ENCODE results near the gene MAPK8IP1.

MAPK8IP1 gene

DNA sequence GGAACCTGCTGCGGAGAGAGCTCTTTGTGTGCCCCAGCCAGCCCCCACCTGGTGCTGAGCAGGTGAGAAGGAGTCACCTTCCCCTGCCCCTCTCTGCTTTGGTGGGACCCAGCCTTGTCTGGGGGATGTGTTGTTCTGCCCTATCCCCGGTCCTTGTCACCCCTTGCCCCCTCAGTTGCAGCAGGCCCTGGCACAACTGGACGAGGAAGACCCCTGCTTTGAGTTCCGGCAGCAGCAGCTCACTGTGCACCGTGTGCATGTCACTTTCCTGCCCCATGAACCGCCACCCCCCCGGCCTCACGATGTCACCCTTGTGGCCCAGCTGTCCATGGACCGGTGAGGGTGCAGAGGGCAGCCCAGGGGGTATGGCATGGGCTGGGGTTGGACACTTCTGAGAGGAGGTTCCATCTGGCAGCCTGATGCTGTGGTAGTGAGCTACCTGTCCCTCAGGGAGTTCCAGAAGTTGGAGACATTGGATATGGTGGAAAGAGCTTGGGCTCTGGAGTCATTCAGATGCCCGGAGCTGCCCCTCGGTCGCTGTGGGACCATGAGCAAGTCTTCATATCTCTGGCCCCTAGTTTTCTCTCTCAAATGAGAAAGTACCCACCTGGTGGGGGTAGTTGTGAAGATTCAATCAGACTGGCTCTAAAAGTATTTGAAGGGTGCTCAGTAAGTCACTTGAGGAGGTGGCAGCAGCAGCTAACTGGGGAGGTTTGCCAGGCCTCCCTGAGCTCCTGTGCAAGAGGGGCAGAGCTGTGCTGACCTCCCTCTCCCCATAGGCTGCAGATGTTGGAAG is 41.3 kb downstream of the MAPK8IP1 start:
- DNase-seq = no peak

DNA sequence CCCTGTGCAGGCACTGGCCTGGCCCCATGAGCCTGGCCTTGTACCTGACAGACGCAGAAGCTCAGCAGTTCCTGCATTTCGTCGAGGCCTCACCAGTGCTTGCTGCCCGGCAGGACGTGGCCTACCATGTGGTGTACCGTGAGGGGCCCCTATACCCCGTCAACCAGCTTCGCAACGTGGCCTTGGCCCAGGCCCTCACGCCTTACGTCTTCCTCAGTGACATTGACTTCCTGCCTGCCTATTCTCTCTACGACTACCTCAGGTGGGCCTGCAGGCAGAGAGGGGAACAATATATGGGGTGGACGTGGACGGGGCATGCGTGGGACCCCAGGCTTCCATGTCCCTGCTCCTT is 41.9 kb downstream of the MAPK8IP1 start:
- DNase-seq = no peak

DNA sequence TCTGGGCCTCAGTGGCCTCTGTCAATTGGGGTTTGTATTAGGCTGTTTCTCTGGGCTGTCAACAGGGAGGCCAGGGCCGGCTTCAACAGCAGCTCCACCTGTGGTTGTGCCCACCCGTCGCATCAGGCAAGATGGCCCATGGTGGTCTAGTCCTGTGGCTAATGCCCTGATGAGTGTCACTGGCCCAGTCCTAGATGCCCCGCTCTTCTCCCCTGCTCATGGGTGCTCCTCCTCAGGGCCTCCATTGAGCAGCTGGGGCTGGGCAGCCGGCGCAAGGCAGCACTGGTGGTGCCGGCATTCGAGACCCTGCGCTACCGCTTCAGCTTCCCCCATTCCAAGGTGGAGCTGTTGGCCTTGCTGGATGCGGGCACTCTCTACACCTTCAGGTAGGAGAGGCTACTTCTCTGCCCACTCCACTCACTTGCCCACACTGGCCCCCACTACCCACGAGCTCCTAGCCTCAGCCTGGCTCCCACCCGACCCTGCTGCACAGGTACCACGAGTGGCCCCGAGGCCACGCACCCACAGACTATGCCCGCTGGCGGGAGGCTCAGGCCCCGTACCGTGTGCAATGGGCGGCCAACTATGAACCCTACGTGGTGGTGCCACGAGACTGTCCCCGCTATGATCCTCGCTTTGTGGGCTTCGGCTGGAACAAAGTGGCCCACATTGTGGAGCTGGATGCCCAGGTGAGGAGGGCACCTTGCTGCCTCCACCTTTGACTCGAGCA is 42.4 kb downstream of the MAPK8IP1 start:
- no peak for DNase-seq

DNA sequence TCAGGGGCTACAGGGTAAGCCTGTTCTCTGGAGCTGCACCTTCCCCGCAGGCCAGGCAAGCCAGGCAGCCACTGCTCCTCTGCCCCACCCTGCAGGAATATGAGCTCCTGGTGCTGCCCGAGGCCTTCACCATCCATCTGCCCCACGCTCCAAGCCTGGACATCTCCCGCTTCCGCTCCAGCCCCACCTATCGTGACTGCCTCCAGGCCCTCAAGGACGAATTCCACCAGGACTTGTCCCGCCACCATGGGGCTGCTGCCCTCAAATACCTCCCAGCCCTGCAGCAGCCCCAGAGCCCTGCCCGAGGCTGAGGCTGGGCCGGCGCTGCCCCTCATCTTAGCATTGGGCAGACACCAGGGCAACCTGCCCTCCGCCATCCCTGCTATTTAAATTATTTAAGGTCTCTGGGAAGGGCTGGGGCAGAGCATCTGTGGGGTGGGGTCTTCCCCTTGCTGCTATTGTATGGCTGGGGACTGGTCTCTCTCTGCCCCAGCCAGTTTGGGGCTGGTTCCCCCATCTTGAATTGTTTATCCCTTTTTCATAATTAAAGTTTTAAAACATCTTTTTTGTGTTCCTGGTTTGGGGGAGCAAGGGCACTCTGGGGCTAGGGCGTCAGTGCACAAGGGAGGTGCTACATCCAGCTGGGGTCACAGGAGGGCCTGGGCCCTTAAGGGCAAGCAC is 43.2 kb downstream of the MAPK8IP1 start:
- no peak for DNase-seq

DNA sequence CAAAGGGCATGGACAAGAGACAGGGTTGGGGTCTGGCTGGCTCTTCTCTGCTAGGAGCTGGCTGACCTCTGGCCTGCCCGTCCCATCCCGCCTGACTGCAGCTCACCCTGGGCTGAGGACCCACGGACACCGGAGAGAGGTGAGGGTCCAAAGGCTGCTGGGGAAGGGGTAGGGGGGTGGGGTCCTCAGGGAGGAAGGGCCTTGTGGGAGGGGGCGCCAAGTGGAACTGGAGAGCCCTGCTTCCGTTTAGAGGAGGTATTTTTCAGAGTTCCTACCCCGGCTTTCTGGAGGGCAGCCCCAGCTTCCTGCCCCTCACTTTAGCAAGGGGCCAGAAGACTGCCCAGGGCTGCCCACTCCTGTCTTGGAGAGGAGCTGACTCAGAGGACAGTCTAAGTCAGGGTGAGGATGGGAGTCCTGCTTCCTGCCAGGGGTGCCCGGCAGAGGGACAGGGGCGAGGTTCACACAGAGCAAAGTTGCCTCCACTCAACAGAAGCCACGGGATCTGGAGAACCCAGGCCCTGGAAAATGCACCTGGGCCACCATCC is 44.1 kb downstream of the MAPK8IP1 start:
- no peak for DNase-seq

DNA sequence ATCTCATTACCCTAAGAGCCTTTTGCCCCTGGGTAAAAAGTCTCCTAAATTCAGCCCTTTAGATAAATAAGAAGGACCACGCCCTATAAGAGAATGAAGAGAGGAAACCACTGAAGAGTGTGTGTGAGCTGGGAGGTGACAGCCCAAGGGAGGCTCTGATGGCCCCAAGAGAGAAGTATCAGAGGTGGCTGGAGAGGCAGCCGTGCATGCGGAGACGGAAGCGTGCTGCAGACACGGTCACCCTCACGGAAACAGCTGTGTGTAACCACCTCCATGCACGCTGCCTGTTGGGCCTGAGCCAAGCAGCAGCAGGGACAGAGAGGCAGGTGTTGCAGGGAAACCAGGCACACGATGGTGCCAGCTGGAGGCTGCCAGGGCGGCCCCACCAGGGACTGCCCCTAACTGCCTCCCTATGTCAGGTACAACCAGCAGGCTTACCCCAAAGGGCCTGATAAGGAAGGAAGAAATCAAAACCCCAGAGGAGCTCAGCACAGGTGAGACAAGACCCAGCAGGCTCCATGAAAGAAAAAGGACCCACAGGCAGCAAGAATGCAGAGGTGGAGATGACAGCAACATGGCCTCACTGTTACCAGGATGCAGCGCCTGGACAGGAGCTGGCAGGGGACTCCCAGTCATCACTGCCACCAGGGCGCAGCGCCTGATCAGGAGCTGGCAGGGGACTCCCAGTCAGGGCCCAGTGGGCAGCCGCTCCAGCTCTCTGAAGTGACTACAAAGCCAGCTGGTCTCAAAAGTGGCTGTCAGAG is 44.8 kb downstream of the MAPK8IP1 start:
- no peak for DNase-seq

DNA sequence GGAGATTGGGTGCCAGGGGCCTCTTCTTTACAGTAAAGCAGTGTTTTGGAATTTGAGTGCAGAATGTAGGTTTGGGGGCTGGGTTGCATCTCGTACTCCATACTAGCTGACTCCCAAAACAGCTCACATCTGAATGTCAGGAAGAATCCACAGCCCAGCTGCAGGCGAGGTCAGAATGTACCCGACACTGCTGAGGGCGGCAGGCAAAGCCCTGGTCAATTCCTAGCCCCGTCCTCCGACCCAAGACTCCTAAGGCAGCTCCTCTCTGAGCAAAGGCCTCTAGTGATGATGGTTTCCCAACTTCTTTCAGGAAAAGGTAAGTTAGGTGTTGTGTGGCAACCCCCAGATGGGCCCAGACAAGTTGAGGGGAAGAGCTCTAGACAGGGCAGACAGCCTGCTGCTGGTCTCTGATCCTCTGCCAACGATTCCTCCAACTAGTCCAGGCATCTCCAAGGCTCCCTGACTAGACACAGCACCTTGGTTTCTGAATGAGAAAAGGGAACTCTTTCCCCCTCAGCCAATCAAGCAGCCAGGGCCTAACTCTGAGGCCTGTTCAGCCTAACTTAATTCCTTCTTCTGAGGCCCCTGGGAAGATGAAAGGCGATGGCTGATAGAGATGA is 45.6 kb downstream of the MAPK8IP1 start:
- DNase-seq = no peak

DNA sequence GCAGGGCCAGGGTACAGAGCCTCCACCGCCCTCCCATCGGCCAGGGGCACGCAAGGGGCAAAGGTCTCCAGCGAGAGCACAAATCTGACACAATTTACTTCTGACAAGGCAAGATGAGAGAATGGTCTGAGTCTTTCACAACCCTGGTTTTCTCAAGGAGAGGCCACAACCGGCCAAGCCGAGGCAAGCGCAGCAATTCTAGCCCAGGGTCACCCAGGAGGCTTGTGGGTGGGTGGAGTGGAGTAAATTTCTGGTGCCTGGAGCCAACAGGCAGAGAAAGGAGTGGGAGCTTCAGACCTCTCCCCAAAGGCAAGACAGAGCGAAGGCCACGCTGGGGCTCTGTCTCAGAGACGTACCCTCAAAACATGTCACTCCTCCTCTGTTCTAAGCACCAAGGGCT is 46.3 kb downstream of the MAPK8IP1 start:
- no peak for DNase-seq

DNA sequence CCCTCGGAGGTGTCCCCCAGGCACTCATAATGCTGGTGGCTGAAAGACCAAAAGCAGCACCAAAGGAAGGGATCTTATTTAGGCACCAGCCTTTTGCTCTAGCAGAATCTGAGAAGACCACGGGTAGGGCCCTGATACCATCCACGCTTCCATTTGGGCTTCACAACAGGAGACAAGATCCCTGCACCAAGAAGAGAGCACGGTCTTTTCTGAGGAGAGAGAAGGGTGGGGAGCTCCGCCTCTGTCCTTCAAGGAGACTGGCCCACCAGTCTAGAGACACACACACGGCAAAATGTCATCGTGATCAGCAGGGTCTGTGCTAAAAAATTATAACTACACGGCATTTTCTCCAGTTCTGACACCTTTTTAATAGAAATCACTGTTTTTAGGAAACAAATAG is 46.8 kb downstream of the MAPK8IP1 start:
- DNase-seq = no peak

DNA sequence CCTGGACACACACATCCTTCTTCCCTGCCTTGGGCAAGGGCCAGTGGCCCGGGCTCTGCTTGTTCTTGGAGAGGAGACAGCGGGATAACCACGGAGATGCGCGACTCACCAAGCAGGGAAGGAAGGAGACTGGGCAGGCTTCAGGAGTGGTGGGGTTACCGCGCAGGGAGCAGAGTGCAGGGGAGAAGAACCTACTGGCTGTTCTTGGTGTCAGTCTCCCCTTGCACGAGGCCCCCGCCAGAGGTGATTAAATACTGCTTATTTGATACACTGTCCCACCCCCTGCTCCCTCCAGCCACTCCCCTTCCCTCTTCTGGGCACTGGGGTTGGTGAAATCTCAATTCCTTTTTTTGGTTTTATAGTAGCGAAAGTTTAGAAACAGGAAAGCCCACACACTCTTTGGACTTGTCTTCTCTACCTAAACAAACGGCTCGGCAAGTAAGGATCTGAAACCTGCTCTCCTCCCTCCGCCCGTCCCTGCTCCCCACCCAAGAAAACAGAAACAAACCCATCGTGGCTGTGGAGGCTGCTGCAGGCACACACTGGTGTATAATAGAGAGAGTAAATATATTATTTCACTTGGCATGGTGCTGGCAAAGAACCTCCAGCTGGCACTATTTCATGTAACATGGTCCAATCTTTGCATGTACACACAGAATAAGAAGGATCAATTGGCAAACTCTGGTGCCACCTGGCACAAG is 47.8 kb downstream of the MAPK8IP1 start:
- peak; percentile 33 for DNase-seq

DNA sequence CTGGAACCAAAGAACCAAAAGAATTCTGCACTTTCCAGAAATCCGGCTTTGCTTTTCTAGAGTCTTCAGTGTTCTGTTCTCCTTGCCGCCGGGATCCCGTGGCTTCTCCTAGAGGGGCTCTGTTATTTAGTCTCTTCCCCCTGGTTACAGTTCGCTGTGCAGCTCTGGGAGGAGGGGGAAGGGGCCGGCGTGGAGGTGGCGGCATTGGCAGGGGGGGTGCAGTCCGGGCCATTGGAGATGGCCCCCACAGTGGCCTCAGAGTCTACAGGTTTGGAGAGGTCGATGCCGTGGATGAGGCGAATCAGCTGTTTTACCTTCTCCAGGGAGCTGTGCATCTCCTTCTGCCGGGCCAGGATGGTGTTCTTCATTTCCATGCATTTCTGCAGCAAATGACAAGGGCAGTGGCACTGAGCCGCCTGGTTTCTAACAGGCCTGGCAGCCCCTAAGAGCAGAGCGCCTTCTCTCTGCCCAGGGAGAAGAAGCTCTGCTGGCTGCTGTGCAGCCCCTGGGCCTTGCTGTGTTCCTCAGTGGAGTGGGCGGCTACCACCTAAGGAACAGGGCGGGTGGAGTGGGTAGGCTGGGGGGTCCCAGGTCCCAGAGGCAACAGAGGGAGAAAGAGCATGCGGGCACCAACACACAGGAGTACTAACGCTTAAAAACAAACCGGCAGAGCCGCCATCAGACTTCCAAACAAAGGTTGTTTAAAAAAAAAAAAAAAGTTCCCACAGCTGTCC is 48.6 kb downstream of the MAPK8IP1 start:
- no peak for DNase-seq

DNA sequence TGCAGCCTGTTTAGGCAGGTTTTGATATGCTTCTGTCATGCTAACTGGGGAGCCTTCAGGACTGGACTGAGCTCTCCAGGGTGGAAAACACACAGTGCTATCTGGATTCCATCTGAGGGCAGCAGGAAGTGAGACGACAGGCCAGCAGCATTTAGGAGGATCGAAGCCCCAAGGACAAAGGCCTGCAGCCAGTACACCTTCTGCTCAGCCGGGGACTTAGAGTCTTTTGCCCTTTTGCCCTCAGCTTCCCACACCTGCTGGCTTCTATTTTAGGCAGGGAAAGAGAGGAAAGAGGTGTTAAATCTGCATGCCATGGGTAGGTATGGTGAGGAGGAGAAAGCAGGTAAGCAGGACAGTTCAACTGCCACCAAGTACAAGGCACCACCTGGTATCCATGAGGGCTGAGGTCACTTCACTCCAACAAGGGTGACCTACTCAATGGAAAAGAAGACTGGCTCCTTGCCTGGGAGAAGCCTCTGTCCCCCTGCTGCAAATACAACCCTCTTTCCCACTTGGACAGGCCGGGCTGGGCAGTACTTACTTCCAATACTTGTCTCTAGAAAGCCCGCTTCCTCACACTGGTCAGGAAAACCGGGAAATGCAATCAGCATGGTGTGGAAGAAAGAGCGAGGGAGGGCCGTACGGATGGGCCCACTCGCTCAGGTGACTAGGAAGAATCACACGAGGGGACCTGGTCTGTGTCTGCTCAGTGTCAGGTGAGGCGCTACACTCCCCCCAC is 49.3 kb downstream of the MAPK8IP1 start:
- DNase-seq = no peak

DNA sequence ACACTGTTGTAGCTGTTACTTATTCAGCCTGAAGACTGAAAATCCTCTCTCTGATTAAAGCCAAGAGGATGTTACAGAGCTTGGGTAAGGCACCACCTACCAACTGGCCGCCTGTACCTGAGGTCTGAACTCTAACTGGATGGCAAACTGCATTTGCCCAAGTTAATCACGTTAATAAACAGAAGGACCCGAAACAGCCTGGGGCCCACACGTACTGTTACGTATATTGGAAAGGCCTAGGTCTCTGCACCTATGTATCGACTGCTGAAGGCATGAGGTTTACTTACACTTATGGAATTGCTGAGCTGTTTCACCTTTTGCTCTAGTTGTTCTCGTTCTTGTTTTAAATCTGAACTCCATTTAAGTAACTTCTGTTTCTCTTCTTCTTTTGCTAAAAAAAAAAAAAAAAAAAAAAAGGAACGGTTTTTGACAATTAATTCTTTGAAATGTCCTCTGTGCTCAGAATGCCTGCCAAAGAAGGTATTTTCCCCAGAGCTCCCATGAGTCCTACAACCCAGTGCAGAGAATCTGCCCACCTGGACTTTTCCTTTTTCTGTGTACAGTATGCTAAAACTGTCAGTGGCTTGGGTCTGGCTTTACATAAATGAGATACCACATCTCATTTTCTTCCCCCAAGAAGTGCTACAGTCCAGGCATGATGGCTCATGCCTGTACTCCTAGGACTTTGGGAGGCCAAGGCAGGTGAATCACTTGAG is 50.1 kb downstream of the MAPK8IP1 start:
- DNase-seq = no peak

DNA sequence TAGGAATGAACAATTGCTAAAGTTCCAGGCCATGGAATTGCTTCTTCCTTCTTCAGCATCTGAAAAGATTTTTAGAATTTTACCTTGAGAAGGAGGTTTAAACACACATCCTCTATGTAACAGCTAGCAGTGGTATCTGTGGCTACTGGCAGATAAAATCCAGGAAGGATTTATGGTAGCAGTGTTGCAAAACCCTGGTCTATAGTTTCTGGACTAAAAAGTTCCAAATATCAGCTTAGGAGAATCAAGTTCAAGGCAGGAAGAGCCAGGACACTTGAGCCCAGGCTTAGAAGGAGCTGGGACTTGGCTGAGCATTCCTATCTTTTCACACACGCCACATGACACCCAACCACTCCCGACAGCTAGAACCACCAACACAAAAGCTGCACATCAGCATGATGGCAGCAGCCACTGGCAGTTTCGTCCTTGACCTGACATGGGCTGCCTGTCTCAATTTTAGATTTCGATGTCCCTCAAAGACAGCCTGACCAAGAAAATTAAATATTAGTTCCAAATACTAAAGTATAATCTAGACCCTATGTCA is 51.1 kb downstream of the MAPK8IP1 start:
- no peak for DNase-seq

DNA sequence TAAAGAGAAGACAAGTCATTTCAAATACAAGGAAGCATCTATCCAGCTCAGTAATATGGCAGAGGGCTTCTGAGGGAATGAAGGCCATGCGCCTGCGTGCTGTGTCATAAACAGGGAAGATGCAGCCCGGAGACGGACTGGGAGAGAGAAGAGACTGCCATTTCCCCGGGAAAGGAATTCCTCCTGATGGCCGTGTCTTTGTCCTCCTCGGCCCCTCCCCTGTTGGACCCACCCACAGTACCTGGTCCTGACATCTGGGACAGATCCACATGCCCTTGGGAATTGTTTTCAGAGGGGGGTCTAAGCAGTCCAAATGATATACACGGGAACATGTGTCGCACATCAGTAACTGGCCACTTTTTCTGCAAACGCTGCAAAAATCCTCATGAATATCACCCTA is 52.5 kb downstream of the MAPK8IP1 start:
- DNase-seq = no peak

DNA sequence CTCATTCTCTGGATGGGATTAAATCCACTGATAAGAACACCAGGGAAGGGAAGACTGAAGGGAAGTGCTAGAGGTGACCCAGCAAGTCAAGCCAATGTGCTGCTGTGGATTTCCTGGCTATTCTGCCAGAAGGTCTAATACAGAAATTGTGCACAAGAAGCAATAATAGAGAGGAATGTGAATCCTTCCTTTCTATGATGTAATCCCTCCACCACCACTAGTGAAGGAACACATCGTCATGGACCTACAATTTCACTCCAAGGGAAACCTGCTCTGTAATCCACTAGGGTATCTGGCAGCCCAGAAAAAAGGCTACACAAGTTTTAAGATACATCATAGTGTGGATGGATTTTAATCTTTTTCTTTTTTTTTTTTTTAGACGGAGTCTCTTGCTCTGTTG is 54.4 kb downstream of the MAPK8IP1 start:
- no peak for DNase-seq

DNA sequence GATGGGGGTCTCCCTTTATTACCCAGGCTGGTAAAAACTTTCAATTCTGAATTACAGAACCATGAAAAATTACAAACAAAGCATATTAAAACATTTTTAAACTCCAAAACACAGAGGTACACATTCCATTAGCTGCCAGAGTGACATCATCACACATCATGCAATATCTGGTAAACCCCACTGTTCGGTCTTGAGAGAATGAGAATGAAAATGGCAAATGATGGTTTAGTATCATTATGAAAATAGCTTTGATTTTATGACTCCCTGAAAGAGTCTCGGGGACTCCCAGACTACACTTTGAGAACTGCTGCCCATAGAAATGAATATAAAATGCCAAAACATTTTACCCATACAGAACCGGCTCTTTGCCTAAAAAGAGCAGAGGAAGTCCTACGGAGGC is 55.8 kb downstream of the MAPK8IP1 start:
- DNase-seq = no peak

DNA sequence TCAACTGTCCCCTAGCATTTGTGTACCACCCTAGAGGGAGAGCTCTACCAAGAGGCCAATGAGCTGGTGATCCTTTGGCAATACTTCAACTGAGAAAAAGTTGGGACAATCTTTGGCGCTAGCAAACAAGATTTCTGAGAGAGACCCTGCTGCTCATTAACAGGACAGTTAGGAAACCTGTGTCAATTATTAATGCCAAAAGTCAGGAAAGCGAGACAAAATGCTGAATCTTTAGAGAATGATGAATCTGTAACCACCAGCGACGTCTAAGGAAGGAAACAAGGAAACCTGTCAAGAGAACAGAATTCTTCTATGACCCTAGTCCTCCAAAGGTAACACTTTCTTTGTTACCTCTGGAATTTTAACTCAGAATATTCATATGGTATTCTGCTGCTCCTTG is 56.9 kb downstream of the MAPK8IP1 start:
- DNase-seq = no peak

DNA sequence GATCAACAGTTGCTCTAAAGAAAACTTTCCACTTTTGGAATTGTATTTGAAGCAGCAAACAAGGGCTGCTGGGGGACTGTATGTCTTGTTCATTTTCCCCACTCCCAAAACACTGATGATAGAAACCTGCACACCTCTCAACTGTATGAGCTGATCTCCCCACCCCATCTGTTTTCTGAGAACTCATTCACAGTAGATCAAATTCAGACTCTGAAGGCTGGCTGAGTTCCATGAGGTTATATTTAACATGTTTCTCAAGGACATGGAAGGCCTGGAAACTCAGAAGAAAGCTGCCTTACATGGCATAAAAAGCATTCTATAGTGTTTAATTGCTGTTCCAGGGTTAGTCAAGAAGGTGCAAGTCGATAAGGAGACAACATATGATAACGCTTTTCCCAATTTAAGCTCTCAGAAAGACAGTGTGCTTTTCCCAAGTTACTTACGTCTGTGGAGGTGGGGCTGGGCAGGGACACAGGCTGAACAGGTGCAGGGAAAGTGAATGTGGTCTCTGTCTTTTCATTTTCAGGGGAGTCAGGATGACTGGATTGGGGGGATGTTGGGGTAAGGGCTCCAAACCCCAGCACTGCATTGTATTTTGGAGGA is 60.0 kb downstream of the MAPK8IP1 start:
- DNase-seq = no peak

All from fibroblast of skin of back (primary cell).